PFSK-1 (cell line): ENCODE measurements around the gene KATNAL2.

Experiments
- FOXP2 ChIP-seq: optimal IDR thresholded peaks from 2 replicates; pipeline ENCODE3; 2011; ENCODE audit warnings: borderline replicate concordance, control low read depth, inconsistent platforms; ENCODE audit not compliant: insufficient read depth; ENCODE audit errors: extremely low read length, extremely low read depth
- POLR2AphosphoS5 ChIP-seq: IDR thresholded peaks from 2 replicates; pipeline ENCODE4 v1.6.1; 2012; ENCODE audit warnings: low read depth, mild to moderate bottlenecking, control low read depth, low read length, moderate library complexity
- SIN3A ChIP-seq: IDR thresholded peaks from 2 replicates; pipeline ENCODE4 v1.6.1; 2012; ENCODE audit warnings: mild to moderate bottlenecking, low read length, moderate library complexity, borderline replicate concordance; ENCODE audit not compliant: insufficient read depth
- TF ChIP-seq, protein P1 (sequence below), 2 experiments: IDR thresholded peaks; 2 replicates each; pipeline versions ENCODE4 v1.6.1 to v1.8.0; 2011 to 2012; ENCODE audit warnings: low read depth in 2 of 2, low read length in 2 of 2, control low read depth in 1 of 2, inconsistent platforms in 1 of 2, mild to moderate bottlenecking in 1 of 2, moderate library complexity in 1 of 2; ENCODE audit not compliant: insufficient read depth in 1 of 2

DNA sequence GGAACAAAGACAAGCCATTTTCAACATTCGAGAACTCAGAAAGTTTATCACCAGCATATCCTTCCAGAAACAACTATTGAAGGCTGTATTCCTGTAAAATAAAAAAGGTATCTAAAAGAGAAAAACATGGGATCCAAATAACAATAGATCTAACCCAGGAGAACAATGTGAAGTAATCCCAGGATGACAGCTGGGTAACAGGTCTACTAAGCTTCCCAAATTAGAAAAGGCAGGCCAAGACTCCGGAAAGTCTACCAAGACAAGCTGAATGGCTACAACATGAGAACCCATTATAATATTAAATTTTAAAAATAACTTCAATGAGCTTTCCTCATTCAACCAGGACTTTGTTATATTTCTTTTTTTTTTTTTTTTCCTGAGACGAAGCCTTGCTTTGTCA is 6.5 kb upstream of the KATNAL2 start:
- no peak for TF ChIP-seq SIN3A
- TF ChIP-seq FOXP2 = no peak
- no peak for TF ChIP-seq POLR2AphosphoS5
- TF ChIP-seq, protein P1, sequence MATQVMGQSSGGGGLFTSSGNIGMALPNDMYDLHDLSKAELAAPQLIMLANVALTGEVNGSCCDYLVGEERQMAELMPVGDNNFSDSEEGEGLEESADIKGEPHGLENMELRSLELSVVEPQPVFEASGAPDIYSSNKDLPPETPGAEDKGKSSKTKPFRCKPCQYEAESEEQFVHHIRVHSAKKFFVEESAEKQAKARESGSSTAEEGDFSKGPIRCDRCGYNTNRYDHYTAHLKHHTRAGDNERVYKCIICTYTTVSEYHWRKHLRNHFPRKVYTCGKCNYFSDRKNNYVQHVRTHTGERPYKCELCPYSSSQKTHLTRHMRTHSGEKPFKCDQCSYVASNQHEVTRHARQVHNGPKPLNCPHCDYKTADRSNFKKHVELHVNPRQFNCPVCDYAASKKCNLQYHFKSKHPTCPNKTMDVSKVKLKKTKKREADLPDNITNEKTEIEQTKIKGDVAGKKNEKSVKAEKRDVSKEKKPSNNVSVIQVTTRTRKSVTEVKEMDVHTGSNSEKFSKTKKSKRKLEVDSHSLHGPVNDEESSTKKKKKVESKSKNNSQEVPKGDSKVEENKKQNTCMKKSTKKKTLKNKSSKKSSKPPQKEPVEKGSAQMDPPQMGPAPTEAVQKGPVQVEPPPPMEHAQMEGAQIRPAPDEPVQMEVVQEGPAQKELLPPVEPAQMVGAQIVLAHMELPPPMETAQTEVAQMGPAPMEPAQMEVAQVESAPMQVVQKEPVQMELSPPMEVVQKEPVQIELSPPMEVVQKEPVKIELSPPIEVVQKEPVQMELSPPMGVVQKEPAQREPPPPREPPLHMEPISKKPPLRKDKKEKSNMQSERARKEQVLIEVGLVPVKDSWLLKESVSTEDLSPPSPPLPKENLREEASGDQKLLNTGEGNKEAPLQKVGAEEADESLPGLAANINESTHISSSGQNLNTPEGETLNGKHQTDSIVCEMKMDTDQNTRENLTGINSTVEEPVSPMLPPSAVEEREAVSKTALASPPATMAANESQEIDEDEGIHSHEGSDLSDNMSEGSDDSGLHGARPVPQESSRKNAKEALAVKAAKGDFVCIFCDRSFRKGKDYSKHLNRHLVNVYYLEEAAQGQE (IDR thresholded peaks at IDR 0.05; ENCODE audit: insufficient read depth in 1 of 2, low read depth in 2 of 2, low read length in 2 of 2) = no peak
